Ishikawa (cell line): ENCODE data around the gene UBAC2.

Experiments
- CEBPB ChIP-seq: IDR thresholded peaks from 2 replicates; pipeline ENCODE4 v1.6.1; 2012
- CREB1 ChIP-seq: IDR thresholded peaks from 2 replicates; pipeline ENCODE4 v1.6.1; 2012; ENCODE audit warnings: low read depth
- EGR1 ChIP-seq: IDR thresholded peaks from 2 replicates; pipeline ENCODE4 v1.6.1; 2012
- EP300 ChIP-seq: IDR thresholded peaks from 2 replicates; pipeline ENCODE4 v1.6.1; 2012; ENCODE audit warnings: borderline replicate concordance
- FOXM1 ChIP-seq: IDR thresholded peaks from 2 replicates; pipeline ENCODE4 v1.6.1; 2012; ENCODE audit warnings: low read depth, borderline replicate concordance
- MAX ChIP-seq: IDR thresholded peaks from 2 replicates; pipeline ENCODE4 v1.6.1; 2012
- NFIC ChIP-seq: IDR thresholded peaks from 2 replicates; pipeline ENCODE4 v1.6.1; 2012
- RAD21 ChIP-seq: IDR thresholded peaks from 2 replicates; pipeline ENCODE4 v1.6.1; 2012; ENCODE audit warnings: low read depth
- REST ChIP-seq: IDR thresholded peaks from 2 replicates; pipeline ENCODE4 v1.6.1; 2012; ENCODE audit warnings: low read depth, mild to moderate bottlenecking
- TAF1 ChIP-seq: IDR thresholded peaks from 2 replicates; pipeline ENCODE4 v1.6.1; 2012; ENCODE audit warnings: low read depth, mild to moderate bottlenecking
- TCF12 ChIP-seq: IDR thresholded peaks from 2 replicates; pipeline ENCODE4 v1.6.1; 2012; ENCODE audit warnings: low read depth
- TEAD4 ChIP-seq: IDR thresholded peaks from 2 replicates; pipeline ENCODE4 v1.6.1; 2012
- USF1 ChIP-seq: IDR thresholded peaks from 2 replicates; pipeline ENCODE4 v1.6.1; 2012
- YY1 ChIP-seq: IDR thresholded peaks from 2 replicates; pipeline ENCODE4 v1.6.1; 2012; ENCODE audit warnings: low read depth
- ZBTB7A ChIP-seq: IDR thresholded peaks from 2 replicates; pipeline ENCODE4 v1.6.1; 2012; ENCODE audit warnings: low read depth

The UBAC2 gene

GRCh38 chr13:99362362-99362761, 161.7 kb downstream of the UBAC2 start:
- TF ChIP-seq CREB1 (no peak), MAX (no peak), YY1 (no peak), CEBPB (no peak), USF1 (no peak), TEAD4 (no peak), EGR1 (no peak), TCF12 (no peak), NFIC (no peak), RAD21 (no peak), TAF1 (no peak), ZBTB7A (no peak), EP300 (no peak), REST (no peak), FOXM1 (no peak)

GRCh38 chr13:99363391-99363790, 162.7 kb downstream of the UBAC2 start:
- TF ChIP-seq CREB1 (no peak), EGR1 (no peak), USF1 (no peak), REST (no peak), NFIC (no peak), RAD21 (no peak), TEAD4 (no peak), MAX (no peak), ZBTB7A (no peak), YY1 (no peak), CEBPB (no peak)

- TF ChIP-seq FOXM1 (no peak), CEBPB (no peak), REST (no peak), RAD21 (no peak)
These were observed 163.3 kb downstream of the UBAC2 start for GRCh38 chr13:99363949-99364348.

GRCh38 chr13:99366075-99366987, 165.7 kb downstream of the UBAC2 start:
- TF ChIP-seq EP300 (no peak), CEBPB (no peak), REST (no peak), MAX (no peak), TCF12 (no peak), TEAD4 (no peak), TAF1 (no peak), FOXM1 (no peak), NFIC (no peak), CREB1 (no peak), YY1 (no peak), EGR1 (no peak), RAD21 (no peak), USF1 (no peak), ZBTB7A (no peak)
